Body of pancreas (tissue), 4 donors: Measurements from ENCODE around the gene KIAA1671. TPM values are rescaled to one million over a fixed set of nuclear protein-coding genes. Genes with fewer than 3 reads are reported as not detected.
A peak's percentile ranks its signal among the peaks of the same experiment; 100 is the strongest.

Experiments used
- ATAC-seq: fragments of 150-250 bp; one replicate; pipeline ENCODE4 v1.9.1; 2016
- DNase-seq, 4 donors: peaks; one replicate each; pipeline ENCODE4 v3.0.0-alpha.2; 2019
- H3K27ac ChIP-seq, 4 donors: fragments of 200-600 bp; sonication (generic); 1 replicate in 3 of 4; 2 replicates in 1 of 4; pipeline versions ENCODE4 v1.5.1 to v1.6.1; 2016 to 2019; ENCODE audit warnings: mild to moderate bottlenecking in 1 of 4, mixed read lengths in 1 of 4, moderate library complexity in 1 of 4
- H3K27me3 ChIP-seq, 2 donors: fragments of 200-600 bp; sonication (generic); one replicate each; pipeline ENCODE4 v1.6.0; 2016; ENCODE audit warnings: mild to moderate bottlenecking in 1 of 2
- H3K36me3 ChIP-seq, 2 donors: fragments of 200-600 bp; sonication (generic); replicated peaks in 1 of 2; 2 replicates each; pipeline ENCODE4 v1.5.1; 2016; ENCODE audit warnings: low read depth in 2 of 2; ENCODE audit not compliant: insufficient read depth in 1 of 2
- H3K4me1 ChIP-seq: fragments of 200-600 bp; sonication (generic); one replicate; pipeline ENCODE4 v1.6.0; 2016
- H3K4me3 ChIP-seq, 2 donors: fragments of 200-600 bp; sonication (generic); 1 replicate in 1 of 2; 2 replicates in 1 of 2; pipeline ENCODE4 v1.5.1; 2016 to 2019
- H3K9me3 ChIP-seq, 3 donors: fragments of 200-600 bp; sonication (generic); 1 replicate in 2 of 3; 2 replicates in 1 of 3; pipeline ENCODE4 v1.5.1; 2016
- CTCF ChIP-seq, 7 experiments: fragments of 450-650 bp in 4 of 7; fragments of 200-600 bp in 3 of 7; sonication (generic) in 3 of 7; IDR thresholded peaks; one replicate each; pipeline ENCODE4 v1.5.1; 2016 to 2019; ENCODE audit warnings: antibody characterized with exemption in 7 of 7
- POLR2A ChIP-seq, 3 donors: fragments of 450-650 bp; IDR thresholded peaks; one replicate each; pipeline ENCODE4 v1.6.1; 2016; ENCODE audit warnings: antibody characterized with exemption in 3 of 3, mild to moderate bottlenecking in 2 of 3
- WGBS, 2 donors: methylation state at CpG; one replicate each; pipeline ENCODE4 v1.1.5; 2017; 5-methylcytosine and 5-hydroxymethylcytosine counted together
- intact Hi-C: fragments of 100-400 bp; cut with DNase I; formaldehyde crosslinking; loops from one replicate; pipeline ENCODE4 v1.15.1; 2023
- total RNA-seq, 2 donors: library from RNA; depleted of rRNA; stranded (reverse); fragments of >200 nt; gene quantifications; one replicate each; pipeline ENCODE4 v1.1.0, GENCODE V29; 2016

Gene KIAA1671
- total RNA-seq, 2 donors from 2014 or later, result 24.9 to 79.8 TPM

- H3K9me3 ChIP-seq, result no peaks in the 10 kb centered on the region
- no peaks in the 10 kb centered on the region for H3K4me1 ChIP-seq
- H3K27me3 ChIP-seq, result no peaks in the 10 kb centered on the region
- 16 to 18% methylated on average over 1 of the region's 1 CpG for WGBS, 2 donors
- TF ChIP-seq POLR2A (IDR thresholded peaks at IDR 0.05) (no peak), CTCF (IDR thresholded peaks at IDR 0.05) (no peak)
- intact Hi-C loops, result no loop called here
- peak overlapping the region in 1 of 4 donors; percentile 0 for H3K27ac ChIP-seq
- no peak for DNase-seq
- ATAC-seq, result no peak
- no peaks in the 10 kb centered on the region for H3K36me3 ChIP-seq
- no peak overlapping the region for H3K4me3 ChIP-seq
Observed at GRCh38 chr22:25002241-25002985, 49.9 kb downstream of the KIAA1671 start.

GRCh38 chr22:25006354-25006753 is 53.8 kb downstream of the KIAA1671 start:
- H3K9me3 ChIP-seq, result no peaks in the 10 kb centered on the region
- H3K27ac ChIP-seq, result no peak overlapping the region
- no peak overlapping the region for H3K4me3 ChIP-seq
- TF ChIP-seq POLR2A (IDR thresholded peaks at IDR 0.05) (no peak), CTCF (IDR thresholded peaks at IDR 0.05) (no peak)
- no peak for DNase-seq
- 83 to 86% methylated on average over 3 to 4 of the region's 4 CpGs for WGBS, 2 donors
- ATAC-seq, result no peak
- intact Hi-C loops, result no loop called here
- H3K36me3 ChIP-seq, result no peaks in the 10 kb centered on the region
- no peaks in the 10 kb centered on the region for H3K4me1 ChIP-seq
- H3K27me3 ChIP-seq, result no peaks in the 10 kb centered on the region

GRCh38 chr22:25007444-25008106 is 55.1 kb downstream of the KIAA1671 start:
- Histone ChIP-seq H3K9me3 (no peaks in the 10 kb centered on the region), H3K4me1 (no peaks in the 10 kb centered on the region), H3K36me3 (no peaks in the 10 kb centered on the region), H3K27ac (no peak overlapping the region), H3K4me3 (no peak overlapping the region), H3K27me3 (no peaks in the 10 kb centered on the region)
- intact Hi-C loops, result no loop called here
- ATAC-seq (peak; percentile 18), DNase-seq (no peak)
- TF ChIP-seq CTCF (IDR thresholded peaks at IDR 0.05) (no peak), POLR2A (IDR thresholded peaks at IDR 0.05) (no peak)
- WGBS, 2 donors, result 84 to 90% methylated on average over 10 of the region's 10 CpGs

GRCh38 chr22:25008666-25009065 is 56.1 kb downstream of the KIAA1671 start:
- no peaks in the 10 kb centered on the region for H3K9me3 ChIP-seq
- peaks cover 3% of the 10 kb centered on the region for H3K4me1 ChIP-seq
- intact Hi-C loops, result no loop called here
- WGBS, 2 donors, result 33 to 53% methylated on average over 2 of the region's 2 CpGs
- no peak overlapping the region for H3K4me3 ChIP-seq
- no peak overlapping the region for H3K27ac ChIP-seq
- no peaks in the 10 kb centered on the region for H3K36me3 ChIP-seq
- no peaks in the 10 kb centered on the region for H3K27me3 ChIP-seq
- ATAC-seq, result no peak
- TF ChIP-seq POLR2A (IDR thresholded peaks at IDR 0.05) (no peak), CTCF (IDR thresholded peaks at IDR 0.05) (no peak)
- no peak for DNase-seq
